Measurements from ENCODE around the gene STK40.
A peak's percentile ranks its signal among the peaks of the same experiment; 100 is the strongest.

The STK40 gene

GRCh38 chr1:36425791-36426190 lies 40.1 kb upstream of the STK40 start:
- TF ChIP-seq EGR1 (IDR thresholded peaks at IDR 0.05) (no peak), REST (IDR thresholded peaks at IDR 0.05; ENCODE audit: low read depth) (no peak), FOXM1 (IDR thresholded peaks at IDR 0.05; ENCODE audit: borderline replicate concordance, low read depth) (no peak), EP300 (IDR thresholded peaks at IDR 0.05; ENCODE audit: borderline replicate concordance) (no peak), CREB1 (IDR thresholded peaks at IDR 0.05; ENCODE audit: low read depth) (no peak), YY1 (IDR thresholded peaks at IDR 0.05; ENCODE audit: low read depth) (no peak), RAD21 (IDR thresholded peaks at IDR 0.05; ENCODE audit: low read depth) (no peak), ZBTB7A (IDR thresholded peaks at IDR 0.05; ENCODE audit: low read depth) (no peak), NFIC (IDR thresholded peaks at IDR 0.05) (no peak), MAX (IDR thresholded peaks at IDR 0.05) (no peak)
- TF ChIP-seq, protein P1, sequence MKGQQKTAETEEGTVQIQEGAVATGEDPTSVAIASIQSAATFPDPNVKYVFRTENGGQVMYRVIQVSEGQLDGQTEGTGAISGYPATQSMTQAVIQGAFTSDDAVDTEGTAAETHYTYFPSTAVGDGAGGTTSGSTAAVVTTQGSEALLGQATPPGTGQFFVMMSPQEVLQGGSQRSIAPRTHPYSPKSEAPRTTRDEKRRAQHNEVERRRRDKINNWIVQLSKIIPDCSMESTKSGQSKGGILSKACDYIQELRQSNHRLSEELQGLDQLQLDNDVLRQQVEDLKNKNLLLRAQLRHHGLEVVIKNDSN (IDR thresholded peaks at IDR 0.05) = no peak

DNA sequence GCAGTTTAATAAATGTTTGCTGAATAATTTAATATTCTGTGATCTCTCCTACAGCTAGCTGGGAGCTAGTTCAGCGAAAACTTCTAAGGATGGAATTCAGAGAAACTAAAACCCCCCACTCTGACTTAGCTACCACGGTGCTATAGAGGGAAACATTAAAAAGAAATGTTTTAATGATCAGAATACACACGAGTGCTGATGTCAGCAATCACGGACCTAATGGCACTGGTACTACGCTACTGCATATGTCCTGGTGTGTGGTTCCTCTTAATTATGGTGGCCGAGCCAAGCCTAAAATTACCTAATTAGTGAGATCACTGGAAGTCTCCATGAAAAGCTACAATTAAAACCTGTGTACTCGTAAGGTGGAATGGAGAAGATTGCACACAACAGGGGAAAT lies 35.9 kb upstream of the STK40 start:
- no peak for TF ChIP-seq RAD21 (IDR thresholded peaks at IDR 0.05; ENCODE audit: low read depth)
- no peak for TF ChIP-seq TCF12 (IDR thresholded peaks at IDR 0.05; ENCODE audit: low read depth)

DNA sequence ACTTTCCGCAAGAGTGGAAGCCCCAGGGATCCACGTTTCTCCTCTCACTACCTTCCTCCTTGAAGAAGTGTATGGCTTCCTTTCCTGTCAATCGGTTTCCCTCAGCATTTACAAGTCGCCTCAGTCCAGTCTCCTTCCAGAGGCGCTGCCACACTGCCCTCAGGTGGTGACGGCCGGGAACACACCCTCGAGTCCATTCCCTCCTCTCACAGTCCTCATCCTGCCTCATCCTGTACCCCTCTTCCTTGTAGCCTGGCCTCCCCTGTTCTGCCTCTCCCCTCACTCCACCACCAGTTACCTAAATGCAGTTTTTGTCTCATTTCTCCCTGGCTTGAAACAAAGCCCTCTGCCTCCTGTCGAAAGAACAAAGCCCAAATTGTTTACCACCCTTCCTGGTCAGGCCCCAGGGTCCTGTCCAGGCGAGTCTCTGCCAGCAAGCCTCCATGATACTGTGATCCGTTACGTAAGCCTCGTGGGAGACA lies 35.2 kb upstream of the STK40 start:
- TF ChIP-seq RAD21 (IDR thresholded peaks at IDR 0.05; ENCODE audit: low read depth) = peak; percentile 98
- no peak for TF ChIP-seq NFIC (IDR thresholded peaks at IDR 0.05)

DNA sequence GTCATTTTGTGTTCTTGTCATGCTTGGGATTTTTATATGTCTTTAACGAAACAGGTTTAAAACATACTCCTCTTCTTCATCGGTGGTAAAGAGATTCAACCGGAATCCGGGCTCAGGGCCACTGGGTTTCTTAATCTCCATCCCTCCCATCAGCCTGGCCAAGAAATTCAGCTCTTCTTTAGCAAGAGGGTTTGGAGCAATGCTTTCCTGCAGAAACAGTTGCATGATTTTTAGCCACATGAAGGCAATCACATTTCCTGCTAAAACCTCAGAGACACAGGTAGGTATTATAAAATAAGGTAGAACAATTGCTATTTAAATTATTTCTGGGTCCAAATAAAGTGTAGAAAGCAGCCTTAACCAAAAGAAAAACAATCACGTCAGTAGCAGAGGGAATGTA lies 34.7 kb upstream of the STK40 start:
- TF ChIP-seq MAX (IDR thresholded peaks at IDR 0.05) (no peak), TEAD4 (IDR thresholded peaks at IDR 0.05) (no peak), RAD21 (IDR thresholded peaks at IDR 0.05; ENCODE audit: low read depth) (no peak), TCF12 (IDR thresholded peaks at IDR 0.05; ENCODE audit: low read depth) (no peak), ZBTB7A (IDR thresholded peaks at IDR 0.05; ENCODE audit: low read depth) (no peak), REST (IDR thresholded peaks at IDR 0.05; ENCODE audit: low read depth) (no peak), EGR1 (IDR thresholded peaks at IDR 0.05) (no peak), FOXM1 (IDR thresholded peaks at IDR 0.05; ENCODE audit: borderline replicate concordance, low read depth) (no peak), CEBPB (IDR thresholded peaks at IDR 0.05) (no peak), YY1 (IDR thresholded peaks at IDR 0.05; ENCODE audit: low read depth) (no peak), TAF1 (IDR thresholded peaks at IDR 0.05; ENCODE audit: low read depth) (no peak)
- TF ChIP-seq, protein P1 (IDR thresholded peaks at IDR 0.05) = no peak

DNA sequence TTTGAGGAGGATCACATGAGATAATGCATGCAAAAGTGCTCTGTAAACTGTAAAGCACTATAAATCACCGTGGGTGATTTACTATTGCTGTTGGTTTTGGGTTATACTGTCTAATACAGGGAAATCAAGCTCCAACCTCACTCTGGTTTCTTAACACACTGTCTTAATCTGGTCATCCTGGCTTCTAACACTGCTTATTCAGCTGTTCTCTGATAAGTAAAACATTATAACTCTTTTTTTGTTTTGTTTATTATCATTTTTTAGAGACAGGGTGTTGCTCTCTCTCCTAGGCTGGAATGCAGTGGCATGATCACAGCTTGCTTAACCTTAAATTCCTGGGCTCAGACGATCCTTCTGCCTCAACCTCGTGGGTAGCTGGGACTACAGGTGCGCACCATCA lies 33.8 kb upstream of the STK40 start:
- TF ChIP-seq EGR1 (IDR thresholded peaks at IDR 0.05) = no peak
- TF ChIP-seq ZBTB7A (IDR thresholded peaks at IDR 0.05; ENCODE audit: low read depth) = no peak
- TF ChIP-seq TCF12 (IDR thresholded peaks at IDR 0.05; ENCODE audit: low read depth) = no peak
- TF ChIP-seq CREB1 (IDR thresholded peaks at IDR 0.05; ENCODE audit: low read depth) = no peak
- TF ChIP-seq MAX (IDR thresholded peaks at IDR 0.05) = no peak
- TF ChIP-seq NFIC (IDR thresholded peaks at IDR 0.05) = no peak
- no peak for TF ChIP-seq EP300 (IDR thresholded peaks at IDR 0.05; ENCODE audit: borderline replicate concordance)

DNA sequence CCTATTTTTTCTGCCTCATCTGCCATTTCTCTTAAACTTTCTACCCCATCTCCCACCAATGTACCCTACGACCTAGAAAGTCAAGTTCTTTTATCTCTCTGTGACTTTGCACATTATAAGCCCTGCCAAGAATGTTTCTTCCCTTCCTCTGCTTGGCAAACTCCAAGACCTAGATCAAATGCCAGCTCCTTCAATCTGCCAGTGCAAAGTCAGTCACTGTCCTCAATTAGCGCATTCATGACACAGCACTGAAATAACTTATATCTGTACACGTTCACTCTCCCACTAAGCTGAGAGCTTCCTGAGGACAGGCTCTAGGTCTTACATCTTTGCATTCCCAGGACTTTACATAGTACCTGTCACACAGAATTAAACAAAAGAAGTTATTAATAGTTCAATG lies 33.4 kb upstream of the STK40 start:
- TF ChIP-seq REST (IDR thresholded peaks at IDR 0.05; ENCODE audit: low read depth) (no peak), NFIC (IDR thresholded peaks at IDR 0.05) (no peak), TAF1 (IDR thresholded peaks at IDR 0.05; ENCODE audit: low read depth) (no peak), EGR1 (IDR thresholded peaks at IDR 0.05) (no peak), EP300 (IDR thresholded peaks at IDR 0.05; ENCODE audit: borderline replicate concordance) (no peak), RAD21 (IDR thresholded peaks at IDR 0.05; ENCODE audit: low read depth) (no peak), MAX (IDR thresholded peaks at IDR 0.05) (no peak), ZBTB7A (IDR thresholded peaks at IDR 0.05; ENCODE audit: low read depth) (no peak), TCF12 (IDR thresholded peaks at IDR 0.05; ENCODE audit: low read depth) (no peak), CREB1 (IDR thresholded peaks at IDR 0.05; ENCODE audit: low read depth) (no peak), FOXM1 (IDR thresholded peaks at IDR 0.05; ENCODE audit: borderline replicate concordance, low read depth) (no peak), TEAD4 (IDR thresholded peaks at IDR 0.05) (no peak), YY1 (IDR thresholded peaks at IDR 0.05; ENCODE audit: low read depth) (no peak), CEBPB (IDR thresholded peaks at IDR 0.05) (no peak)
